Neural progenitor cell (in vitro differentiated cells): ENCODE measurements around the gene TM4SF5.

Source experiments
- EZH2phosphoT487 ChIP-seq: fragments of 200-600 bp; sonication (generic); IDR thresholded peaks from 2 replicates; pipeline ENCODE4 v1.6.1; 2017; ENCODE audit warnings: antibody characterized with exemption
- TF ChIP-seq, protein P1 (sequence below): fragments of 200-600 bp; sonication (generic); IDR thresholded peaks from 2 replicates; pipeline ENCODE4 v1.5.1; 2017; ENCODE audit warnings: antibody characterized with exemption, mild to moderate bottlenecking

DNA sequence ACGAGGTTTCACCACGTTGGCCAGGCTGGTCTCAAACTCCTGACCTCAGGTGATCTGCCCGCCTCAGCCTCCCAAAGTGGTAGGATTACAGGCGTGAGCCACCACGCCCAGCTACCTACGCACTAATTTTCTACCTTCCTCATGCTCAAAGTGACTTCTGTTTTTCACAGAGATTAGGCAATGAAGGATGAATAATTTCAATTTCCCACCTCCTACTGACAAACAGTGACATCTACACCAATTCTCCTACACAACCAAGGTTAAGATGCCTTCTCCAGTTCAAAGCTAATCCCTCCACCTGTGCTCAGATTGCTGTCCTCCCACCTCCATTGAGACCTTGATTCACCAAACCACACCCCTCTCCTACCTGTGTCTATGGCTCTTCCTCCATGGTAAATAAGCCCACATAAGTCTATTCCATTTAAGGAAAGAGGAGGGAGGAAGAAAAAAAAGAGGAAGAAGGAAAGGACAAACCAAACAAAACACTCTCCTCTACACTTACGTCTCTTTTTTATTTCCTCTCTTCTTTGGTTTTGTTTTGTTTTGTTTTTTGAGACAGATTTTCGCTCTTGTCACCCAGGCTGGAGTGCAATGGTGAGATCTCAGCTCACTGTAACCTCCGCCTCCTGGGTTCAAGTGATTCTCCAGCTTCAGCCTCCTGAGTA is 45.9 kb upstream of the TM4SF5 start:
- TF ChIP-seq, protein P1, sequence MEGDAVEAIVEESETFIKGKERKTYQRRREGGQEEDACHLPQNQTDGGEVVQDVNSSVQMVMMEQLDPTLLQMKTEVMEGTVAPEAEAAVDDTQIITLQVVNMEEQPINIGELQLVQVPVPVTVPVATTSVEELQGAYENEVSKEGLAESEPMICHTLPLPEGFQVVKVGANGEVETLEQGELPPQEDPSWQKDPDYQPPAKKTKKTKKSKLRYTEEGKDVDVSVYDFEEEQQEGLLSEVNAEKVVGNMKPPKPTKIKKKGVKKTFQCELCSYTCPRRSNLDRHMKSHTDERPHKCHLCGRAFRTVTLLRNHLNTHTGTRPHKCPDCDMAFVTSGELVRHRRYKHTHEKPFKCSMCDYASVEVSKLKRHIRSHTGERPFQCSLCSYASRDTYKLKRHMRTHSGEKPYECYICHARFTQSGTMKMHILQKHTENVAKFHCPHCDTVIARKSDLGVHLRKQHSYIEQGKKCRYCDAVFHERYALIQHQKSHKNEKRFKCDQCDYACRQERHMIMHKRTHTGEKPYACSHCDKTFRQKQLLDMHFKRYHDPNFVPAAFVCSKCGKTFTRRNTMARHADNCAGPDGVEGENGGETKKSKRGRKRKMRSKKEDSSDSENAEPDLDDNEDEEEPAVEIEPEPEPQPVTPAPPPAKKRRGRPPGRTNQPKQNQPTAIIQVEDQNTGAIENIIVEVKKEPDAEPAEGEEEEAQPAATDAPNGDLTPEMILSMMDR = no peak
- no peak for TF ChIP-seq EZH2phosphoT487
